NCI-H2107 treated with DMSO at 0.1 percent for 48 hours (cell line): ENCODE measurements around the gene MACROD1.

Experiments
- DNase-seq: peaks from one replicate; lab custom pipeline; 2025; ENCODE audit not compliant: unreplicated experiment; lab: John Stamatoyannopoulos, UW

The MACROD1 gene

GRCh38 chr11:64131683-64132190 is 34.2 kb downstream of the MACROD1 start:
- DNase-seq: peak; percentile 28

DNA sequence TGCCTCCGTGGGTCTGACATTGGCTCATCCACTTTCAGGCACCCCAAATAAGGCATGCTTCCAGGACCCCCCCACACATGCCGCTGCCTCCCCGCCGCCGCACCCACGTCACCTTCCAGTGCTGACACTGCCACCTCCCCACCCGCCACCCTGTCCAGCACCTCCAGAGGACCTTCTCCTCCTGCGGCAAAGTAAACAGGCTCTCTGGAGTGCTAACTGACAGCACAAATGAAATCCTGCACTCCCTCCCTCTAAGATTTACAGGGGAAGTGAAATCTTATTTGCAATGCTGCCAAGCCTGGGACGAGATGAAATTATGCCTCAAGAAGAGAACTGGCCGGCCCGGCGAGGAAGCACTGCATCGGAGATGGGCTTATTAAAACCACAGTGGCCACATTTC is 35.3 kb downstream of the MACROD1 start:
- no peak for DNase-seq

- no peak for DNase-seq
Observed at GRCh38 chr11:64129403-64129802, 36.5 kb downstream of the MACROD1 start.

DNA sequence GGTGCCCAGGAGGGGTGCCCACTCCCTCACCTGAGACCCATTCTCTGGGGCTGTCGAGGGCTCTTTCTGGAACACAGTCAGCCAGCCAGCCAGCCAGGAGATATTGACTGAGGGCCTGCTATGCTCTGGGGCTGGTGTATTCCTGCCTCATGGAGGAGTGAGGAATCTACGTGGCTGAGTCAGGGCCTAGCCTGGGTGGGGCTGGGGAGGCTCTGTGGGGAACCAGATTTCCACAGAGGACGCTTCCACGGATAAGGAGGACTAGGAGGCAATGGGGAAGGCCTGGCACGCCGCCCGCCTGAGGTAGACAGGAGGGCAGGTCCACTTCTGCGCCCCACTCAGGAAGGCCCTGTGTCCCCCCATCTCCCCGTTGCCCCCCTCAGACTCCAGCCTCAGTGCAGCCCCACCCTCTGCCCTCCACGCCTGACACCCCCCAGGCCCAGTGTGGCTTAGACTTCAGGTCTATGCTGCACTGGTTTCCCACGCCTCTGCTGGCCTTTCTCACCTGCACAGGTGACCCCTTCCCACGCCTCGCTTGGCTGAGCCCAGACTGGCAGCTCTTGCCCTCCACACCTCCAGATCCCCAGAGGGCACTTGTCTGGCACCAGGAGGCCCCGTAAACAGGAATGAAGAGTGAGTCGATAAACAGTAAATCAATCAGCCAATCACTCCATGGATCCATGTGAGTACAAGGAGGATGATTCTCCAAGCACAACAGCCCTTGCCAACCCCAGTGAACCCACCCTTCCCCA is 37.5 kb downstream of the MACROD1 start:
- no peak for DNase-seq

GRCh38 chr11:64127267-64128072 is 38.4 kb downstream of the MACROD1 start:
- DNase-seq: no peak

DNA sequence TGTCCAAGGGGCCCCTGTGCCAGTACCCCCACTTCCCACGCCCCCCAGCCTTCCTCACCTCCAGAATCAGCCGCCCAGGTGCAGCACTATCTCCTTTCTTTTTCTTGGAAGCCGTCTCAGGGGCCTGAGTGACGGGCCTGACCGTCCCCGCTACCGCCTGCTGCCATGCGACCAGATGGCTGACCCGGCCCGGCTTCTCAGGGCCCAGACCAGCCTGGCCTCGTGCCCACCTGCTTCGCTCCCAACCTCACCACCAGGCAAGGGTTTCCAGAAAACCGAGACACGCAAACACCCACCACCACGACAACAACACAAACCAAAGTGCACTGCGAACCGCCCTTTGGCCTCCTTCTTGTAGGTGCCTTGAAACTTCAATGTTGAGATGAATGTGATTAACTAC is 39.1 kb downstream of the MACROD1 start:
- DNase-seq: no peak

DNA sequence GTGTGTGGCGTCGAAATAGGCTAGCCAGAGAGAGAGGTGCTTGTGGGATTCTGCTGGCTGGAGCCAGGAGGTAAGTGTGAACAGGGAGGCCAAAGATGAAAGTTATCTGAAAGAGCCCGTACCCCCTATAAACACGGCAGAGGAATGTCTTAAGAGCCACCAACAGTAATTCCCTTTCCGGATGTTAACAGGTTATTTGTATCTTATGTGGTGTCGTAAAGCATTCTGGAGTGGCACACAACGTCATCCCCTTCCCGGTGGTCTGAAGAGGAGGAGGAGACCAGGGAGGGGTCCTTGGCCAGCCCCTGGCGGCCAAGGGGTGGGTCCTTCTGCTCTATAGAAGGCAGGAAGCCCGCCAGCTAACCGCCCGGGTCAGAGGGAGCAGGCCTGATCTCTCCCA is 39.5 kb downstream of the MACROD1 start:
- no peak for DNase-seq

DNA sequence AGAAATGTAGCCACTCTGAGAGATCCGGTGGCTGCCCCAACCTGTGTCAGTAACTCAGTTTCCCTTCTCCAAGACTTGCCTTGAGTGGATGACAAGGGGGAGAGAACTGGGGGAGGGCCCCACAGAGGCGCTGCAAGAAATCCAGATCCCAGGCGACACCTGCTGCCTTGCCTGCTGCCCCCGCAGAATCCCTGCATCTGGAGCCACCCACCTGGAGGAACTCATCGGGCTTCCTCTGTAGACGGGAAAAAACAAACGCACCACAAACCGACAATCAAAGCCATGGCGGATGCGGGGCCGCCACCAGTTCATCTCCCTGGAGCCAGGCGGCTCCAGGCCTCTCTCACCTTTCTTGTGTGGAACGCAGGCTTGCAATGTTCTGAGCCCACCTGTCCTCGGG is 40.2 kb downstream of the MACROD1 start:
- DNase-seq: no peak

DNA sequence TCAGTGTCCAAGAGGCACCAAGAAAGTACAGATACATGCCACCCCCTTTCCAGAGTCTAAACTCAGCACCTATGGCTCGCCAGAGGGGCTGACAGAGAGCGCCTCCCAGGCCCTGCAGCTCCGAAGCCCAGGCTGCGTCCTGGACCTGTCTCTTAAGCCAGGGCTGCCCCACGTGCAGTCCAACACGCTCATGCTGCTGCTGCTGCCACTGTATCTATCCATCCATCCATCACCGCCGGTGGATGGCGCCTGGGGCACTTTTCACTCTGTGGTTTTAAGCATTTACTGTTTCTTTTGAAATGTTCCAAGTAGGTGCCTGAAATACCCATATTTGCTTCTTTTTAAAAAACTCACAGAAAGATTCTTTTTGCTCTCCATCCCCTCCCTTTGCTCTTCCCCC is 41.8 kb downstream of the MACROD1 start:
- DNase-seq: no peak

DNA sequence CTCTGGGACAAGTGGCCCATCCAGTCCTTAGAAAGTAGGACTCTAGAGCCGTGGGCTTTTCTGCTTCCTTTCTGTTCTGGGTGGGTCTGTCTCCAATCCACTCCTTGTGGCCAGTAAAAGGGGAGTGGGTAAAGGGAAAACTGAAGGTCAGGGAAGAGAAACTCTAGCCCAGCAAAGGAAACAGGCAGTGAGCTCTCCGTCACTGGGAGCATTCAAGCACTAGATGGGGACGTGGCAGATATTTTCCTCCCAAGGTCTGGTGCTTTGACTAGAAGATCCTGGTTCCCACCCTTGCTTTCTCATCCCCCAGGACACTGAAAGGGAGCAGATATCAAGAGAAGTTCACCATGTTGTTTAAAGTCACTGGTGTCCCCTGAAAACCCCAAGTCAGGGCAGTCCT is 42.2 kb downstream of the MACROD1 start:
- no peak for DNase-seq

DNA sequence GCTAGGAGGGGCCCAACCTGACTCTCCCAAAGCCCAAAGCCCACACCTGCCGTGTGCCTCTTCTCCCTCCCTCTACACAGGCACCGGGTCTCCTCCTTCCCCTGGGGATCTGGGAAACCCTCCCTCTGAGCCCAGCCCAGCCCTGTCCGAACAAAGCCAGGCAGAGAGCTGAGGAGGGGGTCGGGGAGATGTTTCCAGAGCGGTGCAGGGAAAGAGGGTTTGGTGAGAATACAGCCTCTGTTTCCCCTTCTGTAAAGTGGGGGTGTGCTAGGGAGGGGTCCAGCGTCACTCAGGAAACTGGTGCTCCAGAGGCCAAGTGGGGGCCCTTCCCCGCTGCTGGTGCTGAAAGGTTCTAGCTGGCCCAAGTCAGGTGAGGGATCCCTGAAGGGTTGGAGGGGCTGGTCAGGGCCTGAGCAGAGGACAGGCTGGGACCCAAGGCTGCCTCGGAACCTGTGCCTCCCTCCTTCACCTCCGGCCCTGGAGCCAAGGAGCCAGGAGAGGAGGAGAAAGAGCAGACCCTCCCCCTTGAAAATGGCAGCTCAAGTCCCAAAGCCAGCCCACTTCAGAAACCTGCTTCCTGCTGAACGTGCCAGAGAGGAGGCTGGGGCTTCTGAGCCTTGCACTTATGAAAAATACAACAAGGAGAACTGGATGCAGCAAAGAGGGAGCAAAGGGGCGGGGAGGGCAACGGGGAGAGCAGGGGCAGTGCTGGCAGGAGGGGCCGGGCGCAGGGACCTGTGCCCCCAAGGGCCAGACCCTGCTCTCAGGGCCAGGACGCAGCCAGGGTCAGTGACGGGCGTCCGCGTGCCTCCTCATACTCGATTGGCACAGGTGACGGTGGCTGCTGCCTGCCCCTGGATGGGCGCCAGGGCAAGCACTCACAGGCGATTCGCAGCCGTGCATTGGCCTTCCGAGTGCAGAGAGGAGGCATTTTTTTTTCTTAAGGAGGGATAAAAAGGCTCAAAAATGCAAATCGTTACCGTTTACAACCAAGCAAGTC is 43.2 kb downstream of the MACROD1 start:
- peak; percentile 50 for DNase-seq

DNA sequence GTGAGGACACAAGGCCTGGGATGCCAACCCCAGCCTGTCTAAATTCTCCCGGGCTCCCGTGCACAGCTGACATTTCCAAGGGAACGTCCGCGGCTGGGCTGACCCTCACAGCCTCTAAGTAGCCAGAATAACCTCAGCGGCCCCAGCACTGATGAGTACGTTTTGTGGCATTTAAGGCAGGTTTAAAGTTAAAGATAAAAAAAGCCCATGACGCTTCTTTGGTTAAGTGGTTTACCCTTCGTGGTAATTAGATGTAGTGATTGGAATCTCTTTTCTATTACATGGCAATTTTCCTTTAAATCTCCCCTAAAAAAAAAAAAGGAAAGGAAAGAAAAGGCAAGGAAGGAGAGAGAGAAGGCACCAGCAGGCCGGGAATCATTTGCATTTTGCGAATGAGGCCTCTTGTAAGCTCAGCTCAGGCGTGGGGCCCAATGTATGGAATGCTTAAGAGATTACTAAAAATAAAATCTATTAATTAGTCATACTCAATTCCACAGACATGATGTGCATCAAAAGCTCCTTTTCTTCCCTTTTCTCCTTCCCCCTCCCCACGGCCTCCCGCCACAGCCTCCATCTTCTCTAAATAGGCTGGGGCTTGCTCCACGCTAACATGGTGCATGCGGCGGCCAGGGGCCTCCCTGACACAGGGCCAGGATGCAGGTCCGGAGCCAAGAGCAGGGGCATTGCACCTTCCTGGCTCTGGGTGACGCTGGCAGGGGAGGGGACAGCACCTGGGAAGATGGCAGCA is 44.1 kb downstream of the MACROD1 start:
- DNase-seq: no peak

DNA sequence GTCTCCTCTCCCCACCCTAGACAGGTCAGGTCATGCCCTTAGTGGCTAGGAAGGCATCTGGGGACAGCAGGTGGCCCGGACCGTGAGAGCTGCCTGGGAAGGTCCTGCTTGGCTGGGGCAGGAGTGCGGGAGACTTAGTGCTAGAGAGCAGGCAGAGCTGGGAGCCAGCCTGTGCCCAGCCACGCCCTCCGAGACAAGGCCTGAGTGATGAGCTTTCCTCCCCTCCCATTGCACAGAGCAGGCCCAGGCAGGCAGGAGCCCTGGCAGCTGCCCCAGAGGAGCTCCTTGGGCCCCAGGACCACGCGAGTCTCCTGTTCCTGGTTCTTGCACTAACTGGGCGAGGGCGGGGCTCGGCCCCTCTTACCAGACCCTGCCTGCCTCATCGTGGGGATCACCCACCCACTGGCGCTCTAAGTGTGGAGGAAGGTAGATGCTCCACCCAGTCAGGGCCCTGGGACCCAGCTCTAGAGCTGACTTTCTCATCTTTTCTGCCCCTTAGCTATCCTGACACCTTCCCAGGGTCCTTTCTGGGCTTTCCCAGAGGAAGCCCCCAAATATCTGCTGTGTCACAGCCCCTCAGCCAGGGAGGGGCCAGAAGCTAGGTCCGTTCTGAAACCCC is 44.9 kb downstream of the MACROD1 start:
- no peak for DNase-seq

GRCh38 chr11:64119700-64120099 is 46.2 kb downstream of the MACROD1 start:
- no peak for DNase-seq

- no peak for DNase-seq
Observed at GRCh38 chr11:64118876-64119665, 46.8 kb downstream of the MACROD1 start.

DNA sequence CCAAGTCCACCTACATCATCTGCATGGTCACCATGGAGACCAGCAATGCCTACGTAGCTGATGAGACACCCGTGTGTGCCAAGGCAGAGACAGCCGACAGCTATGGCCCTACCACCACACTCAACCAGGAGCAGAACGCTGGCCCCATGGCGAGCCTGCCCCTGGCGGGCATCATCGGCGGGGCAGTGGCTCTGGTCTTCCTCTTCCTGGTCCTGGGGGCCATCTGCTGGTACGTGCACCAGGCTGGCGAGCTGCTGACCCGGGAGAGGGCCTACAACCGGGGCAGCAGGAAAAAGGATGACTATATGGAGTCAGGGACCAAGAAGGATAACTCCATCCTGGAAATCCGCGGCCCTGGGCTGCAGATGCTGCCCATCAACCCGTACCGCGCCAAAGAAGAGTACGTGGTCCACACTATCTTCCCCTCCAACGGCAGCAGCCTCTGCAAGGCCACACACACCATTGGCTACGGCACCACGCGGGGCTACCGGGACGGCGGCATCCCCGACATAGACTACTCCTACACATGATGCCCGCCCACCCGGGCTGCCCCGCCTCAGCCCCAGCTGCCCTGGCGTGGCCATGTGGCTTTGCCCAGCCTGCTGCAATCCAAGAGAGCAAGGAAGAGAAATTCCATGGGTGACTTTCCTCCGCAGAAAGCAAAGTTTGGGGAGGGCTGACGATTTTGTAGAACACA is 48.0 kb downstream of the MACROD1 start:
- no peak for DNase-seq

GRCh38 chr11:64115531-64116522 is 50.1 kb downstream of the MACROD1 start:
- DNase-seq: no peak
